Measurements from ENCODE around the gene TRMT11. TPM values are rescaled to one million over a fixed set of nuclear protein-coding genes. Genes with fewer than 3 reads are reported as not detected.
"Not testable (repeated sequence)": the region's sequence is repeated elsewhere in the genome, so short reads cannot be mapped to it uniquely, and the experiment has no call there.

TRMT11 gene
- total and polyA plus RNA-seq, 4 donors = 9.9 to 46.1 (median 15.3) TPM

DNA sequence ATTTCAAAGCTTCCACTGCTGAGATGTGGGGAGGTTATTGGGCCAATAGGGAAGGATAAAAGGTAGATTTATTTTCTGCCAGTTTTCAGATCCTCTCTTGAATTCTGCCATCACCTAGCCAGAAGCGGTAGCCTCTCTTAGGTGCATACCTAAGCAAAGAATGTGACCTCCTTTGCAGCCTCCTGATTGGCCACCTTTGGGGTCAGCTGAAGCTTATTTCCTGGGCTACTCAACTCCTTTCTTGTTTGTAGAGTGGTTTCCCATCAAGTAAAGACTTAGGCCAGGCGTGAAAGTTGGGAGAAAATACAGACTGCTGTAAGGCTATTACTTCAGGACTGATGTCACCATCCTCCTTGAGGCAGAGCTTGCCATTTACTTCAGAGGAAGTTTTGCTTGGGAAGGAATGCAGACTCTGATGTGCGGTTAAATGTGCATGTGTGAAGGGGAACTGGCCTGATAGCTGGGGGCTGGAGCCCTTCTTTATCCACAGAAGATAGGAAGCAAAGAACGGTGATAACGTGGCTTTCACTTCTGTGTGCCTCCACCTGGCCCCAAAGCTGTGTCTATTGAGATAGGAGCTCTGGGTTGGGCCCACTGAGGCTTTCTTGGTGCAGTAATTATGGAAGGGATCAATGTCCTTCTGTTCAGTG, 70.1 kb downstream of the TRMT11 start:
- Histone ChIP-seq H3K27me3 (ENCODE audit: control insufficient read depth in 3 of 3, insufficient read depth in 3 of 3, low read length in 2 of 3) (no peaks in the 10 kb centered on the region), H3K9me3 (ENCODE audit: control insufficient read depth in 4 of 4, insufficient read depth in 3 of 4, low read length in 3 of 4) (no peaks in the 10 kb centered on the region), H3K27ac (ENCODE audit: low read depth in 1 of 2, low read length in 1 of 2) (no peak overlapping the region), H3K9ac (ENCODE audit: insufficient read depth in 1 of 2, low read length in 2 of 2) (no peak overlapping the region), H3K4me3 (no peak overlapping the region), H3K36me3 (ENCODE audit: control insufficient read depth in 4 of 4, insufficient read depth in 4 of 4, low read length in 4 of 4) (peaks cover 0 to 3% (median 1%) of the 10 kb centered on the region in 4 donors), H3K4me1 (ENCODE audit: control insufficient read depth in 5 of 5, insufficient read depth in 5 of 5, low read length in 5 of 5) (no peaks in the 10 kb centered on the region)
- DNase-seq (no peak), ATAC-seq (ENCODE audit: insufficient read depth, low FRiP score) (no peak)
- WGBS, 2 donors = 84 to 88% methylated on average over 5 of the region's 5 CpGs
- TF ChIP-seq, protein P1, sequence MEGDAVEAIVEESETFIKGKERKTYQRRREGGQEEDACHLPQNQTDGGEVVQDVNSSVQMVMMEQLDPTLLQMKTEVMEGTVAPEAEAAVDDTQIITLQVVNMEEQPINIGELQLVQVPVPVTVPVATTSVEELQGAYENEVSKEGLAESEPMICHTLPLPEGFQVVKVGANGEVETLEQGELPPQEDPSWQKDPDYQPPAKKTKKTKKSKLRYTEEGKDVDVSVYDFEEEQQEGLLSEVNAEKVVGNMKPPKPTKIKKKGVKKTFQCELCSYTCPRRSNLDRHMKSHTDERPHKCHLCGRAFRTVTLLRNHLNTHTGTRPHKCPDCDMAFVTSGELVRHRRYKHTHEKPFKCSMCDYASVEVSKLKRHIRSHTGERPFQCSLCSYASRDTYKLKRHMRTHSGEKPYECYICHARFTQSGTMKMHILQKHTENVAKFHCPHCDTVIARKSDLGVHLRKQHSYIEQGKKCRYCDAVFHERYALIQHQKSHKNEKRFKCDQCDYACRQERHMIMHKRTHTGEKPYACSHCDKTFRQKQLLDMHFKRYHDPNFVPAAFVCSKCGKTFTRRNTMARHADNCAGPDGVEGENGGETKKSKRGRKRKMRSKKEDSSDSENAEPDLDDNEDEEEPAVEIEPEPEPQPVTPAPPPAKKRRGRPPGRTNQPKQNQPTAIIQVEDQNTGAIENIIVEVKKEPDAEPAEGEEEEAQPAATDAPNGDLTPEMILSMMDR (IDR thresholded peaks at IDR 0.05; ENCODE audit: control extremely low read depth, extremely low read depth) = no peak

DNA sequence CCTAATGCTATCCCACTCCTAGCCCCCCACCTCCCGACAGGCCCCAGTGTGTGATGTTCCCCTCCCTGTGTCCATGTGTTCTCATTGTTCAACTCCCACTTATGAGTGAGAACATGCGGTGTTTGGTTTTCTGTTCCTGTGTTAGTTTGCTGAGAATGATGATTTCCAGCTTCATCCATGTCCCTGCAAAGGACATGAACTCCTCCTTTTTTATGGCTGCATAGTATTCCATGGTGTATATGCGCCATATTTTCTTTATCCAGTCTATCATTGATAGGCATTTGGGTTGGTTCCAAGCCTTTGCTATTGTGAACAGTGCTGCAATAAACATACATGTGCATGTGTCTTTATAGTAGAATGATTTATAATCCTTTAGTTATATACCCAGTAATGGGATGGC, 71.7 kb downstream of the TRMT11 start:
- not testable (repeated sequence) for H3K27ac ChIP-seq (ENCODE audit: low read depth in 1 of 2, low read length in 1 of 2); H3K9ac ChIP-seq (ENCODE audit: insufficient read depth in 1 of 2, low read length in 2 of 2); H3K36me3 ChIP-seq (ENCODE audit: control insufficient read depth in 4 of 4, insufficient read depth in 4 of 4, low read length in 4 of 4); H3K27me3 ChIP-seq (ENCODE audit: control insufficient read depth in 3 of 3, insufficient read depth in 3 of 3, low read length in 2 of 3); H3K4me1 ChIP-seq (ENCODE audit: control insufficient read depth in 5 of 5, insufficient read depth in 5 of 5, low read length in 5 of 5); DNase-seq; H3K4me3 ChIP-seq; H3K9me3 ChIP-seq (ENCODE audit: control insufficient read depth in 4 of 4, insufficient read depth in 3 of 4, low read length in 3 of 4); ATAC-seq (ENCODE audit: insufficient read depth, low FRiP score)
- WGBS, 2 donors = 97 to 98% methylated on average over 2 to 3 of the region's 3 CpGs

- TF ChIP-seq, protein P1 (IDR thresholded peaks at IDR 0.05; ENCODE audit: control extremely low read depth, extremely low read depth) = no peak
- DNase-seq (no peak), ATAC-seq (ENCODE audit: insufficient read depth, low FRiP score) (no peak)
- Histone ChIP-seq H3K9me3 (ENCODE audit: control insufficient read depth in 4 of 4, insufficient read depth in 3 of 4, low read length in 3 of 4) (no peaks in the 10 kb centered on the region), H3K4me3 (no peak overlapping the region), H3K27ac (ENCODE audit: low read depth in 1 of 2, low read length in 1 of 2) (no peak overlapping the region), H3K9ac (ENCODE audit: insufficient read depth in 1 of 2, low read length in 2 of 2) (no peak overlapping the region), H3K36me3 (ENCODE audit: control insufficient read depth in 4 of 4, insufficient read depth in 4 of 4, low read length in 4 of 4) (peaks cover 0 to 3% (median 1%) of the 10 kb centered on the region in 4 donors), H3K4me1 (ENCODE audit: control insufficient read depth in 5 of 5, insufficient read depth in 5 of 5, low read length in 5 of 5) (peaks cover 0 to 4% (median 0%) of the 10 kb centered on the region in 5 donors), H3K27me3 (ENCODE audit: control insufficient read depth in 3 of 3, insufficient read depth in 3 of 3, low read length in 2 of 3) (no peaks in the 10 kb centered on the region)
- WGBS, 2 donors = 92 to 93% methylated on average over 5 of the region's 5 CpGs
These were observed 74.1 kb downstream of the TRMT11 start for GRCh38 chr6:126060400-126060799.

- Histone ChIP-seq H3K27me3 (ENCODE audit: control insufficient read depth in 3 of 3, insufficient read depth in 3 of 3, low read length in 2 of 3) (no peaks in the 10 kb centered on the region), H3K9ac (ENCODE audit: insufficient read depth in 1 of 2, low read length in 2 of 2) (no peak overlapping the region), H3K4me1 (ENCODE audit: control insufficient read depth in 5 of 5, insufficient read depth in 5 of 5, low read length in 5 of 5) (peaks cover 0 to 4% (median 0%) of the 10 kb centered on the region in 5 donors), H3K9me3 (ENCODE audit: control insufficient read depth in 4 of 4, insufficient read depth in 3 of 4, low read length in 3 of 4) (peaks cover 0 to 2% (median 1%) of the 10 kb centered on the region in 4 donors), H3K36me3 (ENCODE audit: control insufficient read depth in 4 of 4, insufficient read depth in 4 of 4, low read length in 4 of 4) (peaks cover 0 to 4% (median 3%) of the 10 kb centered on the region in 4 donors), H3K4me3 (no peak overlapping the region), H3K27ac (ENCODE audit: low read depth in 1 of 2, low read length in 1 of 2) (no peak overlapping the region)
- DNase-seq (no peak), ATAC-seq (ENCODE audit: insufficient read depth, low FRiP score) (no peak)
- 85 to 89% methylated on average over 6 of the region's 6 CpGs for WGBS, 2 donors
- TF ChIP-seq, protein P1 (IDR thresholded peaks at IDR 0.05; ENCODE audit: control extremely low read depth, extremely low read depth) = no peak
These were observed 77.3 kb downstream of the TRMT11 start for GRCh38 chr6:126063512-126064146.

All from lung (tissue), 12 donors.